Effector memory CD4-positive, alpha-beta T cell (primary cell): ENCODE measurements around the gene OR8H1.

ENCODE experiments used
- DNase-seq, 3 donors: peaks; one replicate each; pipeline ENCODE4 v3.0.0-alpha.2; 2020
- H3K27ac ChIP-seq: 2 replicates; pipeline ENCODE4 v1.7.0; 2013; ENCODE audit warnings: mild to moderate bottlenecking, low read length, moderate library complexity; ENCODE audit not compliant: insufficient read depth, poor library complexity, severe bottlenecking
- H3K27me3 ChIP-seq: replicated peaks from 2 replicates; pipeline ENCODE4 v1.7.0; 2013; ENCODE audit warnings: mild to moderate bottlenecking, low read length; ENCODE audit not compliant: insufficient read depth, control insufficient read depth, poor library complexity, severe bottlenecking
- H3K36me3 ChIP-seq: 2 replicates; pipeline ENCODE4 v1.7.0; 2013; ENCODE audit warnings: mild to moderate bottlenecking, low read length, moderate library complexity; ENCODE audit not compliant: control insufficient read depth, insufficient read depth
- H3K4me1 ChIP-seq: 2 replicates; pipeline ENCODE4 v1.7.0; 2013; ENCODE audit warnings: low read length, mild to moderate bottlenecking; ENCODE audit not compliant: control insufficient read depth, insufficient read depth, poor library complexity, severe bottlenecking
- H3K4me3 ChIP-seq: 2 replicates; pipeline ENCODE4 v1.7.0; 2013; ENCODE audit warnings: low read length, low read depth, mild to moderate bottlenecking; ENCODE audit not compliant: insufficient read depth, poor library complexity, severe bottlenecking
- H3K9me3 ChIP-seq: 2 replicates; pipeline ENCODE4 v1.7.0; 2013; ENCODE audit warnings: mild to moderate bottlenecking, low read length, moderate library complexity; ENCODE audit not compliant: control insufficient read depth
- total RNA-seq, 3 donors: gene quantifications; one replicate each; lab custom pipeline; 2026; lab: John Stamatoyannopoulos, UW

Gene OR8H1, protein sequence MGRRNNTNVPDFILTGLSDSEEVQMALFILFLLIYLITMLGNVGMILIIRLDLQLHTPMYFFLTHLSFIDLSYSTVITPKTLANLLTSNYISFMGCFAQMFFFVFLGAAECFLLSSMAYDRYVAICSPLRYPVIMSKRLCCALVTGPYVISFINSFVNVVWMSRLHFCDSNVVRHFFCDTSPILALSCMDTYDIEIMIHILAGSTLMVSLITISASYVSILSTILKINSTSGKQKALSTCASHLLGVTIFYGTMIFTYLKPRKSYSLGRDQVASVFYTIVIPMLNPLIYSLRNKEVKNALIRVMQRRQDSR
- total RNA-seq, result 0 reads per million in 3 donors

DNA sequence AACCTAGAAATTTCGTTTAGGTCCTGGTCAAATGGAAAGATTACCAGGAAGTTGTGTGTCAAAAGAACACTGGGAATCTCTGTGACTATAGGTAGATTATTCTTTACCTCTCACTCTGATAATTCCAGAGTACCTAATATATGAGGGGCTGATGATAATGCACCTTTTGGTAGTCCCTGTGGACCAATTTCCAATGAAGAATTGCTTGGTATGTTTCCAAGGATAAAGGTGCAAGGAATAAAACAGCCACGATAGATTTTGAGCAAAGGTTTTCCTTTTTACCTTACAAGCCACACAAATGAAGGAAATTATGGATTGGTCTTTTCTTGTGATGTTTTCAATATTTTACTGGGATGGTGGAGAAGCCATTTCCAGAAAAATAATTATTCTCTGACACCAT lies at the start of gene OR8H1:
TSS of gene OR8H1 (minus strand) at position 101 of the 400 bp plus-strand sequence. CDS start 1,192 bp downstream, outside the sequence.
- H3K4me1 ChIP-seq, result no peaks in the 10 kb centered on the region
- H3K36me3 ChIP-seq, result no peaks in the 10 kb centered on the region
- H3K9me3 ChIP-seq, result no peaks in the 10 kb centered on the region
- DNase-seq, result no peak
- no peak within 1 kb of the TSS for H3K27ac ChIP-seq
- H3K27me3 ChIP-seq, result no peaks in the 10 kb centered on the region
- H3K4me3 ChIP-seq, result no peak within 1 kb of the TSS

DNA sequence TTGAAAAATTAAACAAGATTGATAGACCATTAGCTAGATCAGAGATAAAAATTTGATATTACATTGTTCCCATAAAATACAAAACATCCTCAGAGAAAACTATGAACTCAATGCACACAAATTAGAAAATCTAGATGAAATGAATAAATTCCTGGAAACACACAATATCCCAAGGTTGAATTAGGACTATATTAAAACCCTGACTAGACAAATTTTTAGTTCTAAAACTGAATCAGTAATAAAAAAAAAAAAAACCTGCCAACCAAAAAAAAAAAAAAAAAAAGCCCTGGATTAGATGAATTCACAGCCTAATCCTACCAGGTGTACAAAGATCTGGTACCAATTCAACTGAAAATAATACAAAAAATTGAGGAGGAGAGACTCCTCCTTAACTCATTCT lies 48.2 kb upstream of the OR8H1 start:
- DNase-seq, result no peak
- H3K4me3 ChIP-seq, result no peak overlapping the region
- H3K36me3 ChIP-seq, result no peaks in the 10 kb centered on the region
- H3K27me3 ChIP-seq, result no peaks in the 10 kb centered on the region
- peaks cover 2% of the 10 kb centered on the region for H3K9me3 ChIP-seq
- no peak overlapping the region for H3K27ac ChIP-seq
- no peaks in the 10 kb centered on the region for H3K4me1 ChIP-seq

DNA sequence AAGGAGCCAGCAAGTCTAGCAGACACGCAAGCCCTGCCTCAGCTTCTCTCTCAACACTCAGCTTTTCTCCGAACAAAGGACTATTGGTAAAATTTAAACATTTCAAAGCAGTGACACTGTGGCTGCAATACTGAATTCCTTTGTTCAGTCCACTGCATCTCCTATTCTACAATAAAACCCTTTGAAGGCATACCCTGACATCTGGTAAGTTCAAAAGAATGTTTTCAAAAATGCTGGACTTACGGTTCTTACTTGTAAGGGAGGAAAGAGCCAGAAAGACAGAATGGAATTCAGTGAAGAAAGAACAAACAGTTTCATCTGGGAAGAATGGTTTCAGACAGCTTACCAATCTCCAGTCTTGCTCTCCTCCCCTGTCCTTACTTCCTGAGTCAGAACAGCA lies 41.1 kb upstream of the OR8H1 start:
- H3K36me3 ChIP-seq, result no peaks in the 10 kb centered on the region
- no peak overlapping the region for H3K4me3 ChIP-seq
- no peaks in the 10 kb centered on the region for H3K27me3 ChIP-seq
- no peak overlapping the region for H3K27ac ChIP-seq
- no peaks in the 10 kb centered on the region for H3K4me1 ChIP-seq
- DNase-seq, result no peak
- peaks cover 2% of the 10 kb centered on the region for H3K9me3 ChIP-seq

DNA sequence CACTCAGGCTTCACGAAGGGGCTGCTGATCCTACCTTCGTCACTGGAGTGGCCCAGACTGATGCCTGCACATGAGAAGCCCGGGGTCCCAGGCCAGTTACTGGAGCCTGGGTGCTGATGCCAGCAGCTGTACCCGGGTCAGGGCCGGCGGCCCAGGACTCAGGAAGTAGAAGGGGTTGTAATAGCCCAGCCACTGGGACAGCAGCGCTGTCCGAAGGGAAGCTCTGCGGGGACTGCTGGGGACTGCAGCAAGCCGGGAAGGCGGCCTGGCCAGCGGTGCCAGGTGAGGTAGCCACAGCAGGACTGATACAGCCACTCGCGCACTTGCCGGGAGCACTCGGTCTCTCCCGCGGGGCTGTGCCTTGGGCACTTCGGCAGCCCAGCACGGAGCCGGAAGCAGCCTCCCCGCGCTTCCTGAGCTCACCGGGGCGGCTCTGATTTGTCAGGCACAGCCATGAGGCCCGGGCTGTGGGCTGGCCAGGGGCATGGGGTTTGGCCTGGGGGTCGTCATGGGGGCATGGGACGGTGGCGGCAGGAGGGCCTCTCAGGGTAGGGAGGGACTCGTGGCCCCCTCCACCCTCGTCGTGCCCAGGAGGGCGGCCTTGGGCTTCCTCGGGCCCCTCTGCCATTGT lies 39.9 kb upstream of the OR8H1 start:
- H3K9me3 ChIP-seq, result no peaks in the 10 kb centered on the region
- no peaks in the 10 kb centered on the region for H3K36me3 ChIP-seq
- no peak for DNase-seq
- H3K27me3 ChIP-seq, result no peaks in the 10 kb centered on the region
- H3K4me1 ChIP-seq, result no peaks in the 10 kb centered on the region
- H3K4me3 ChIP-seq, result no peak overlapping the region
- no peak overlapping the region for H3K27ac ChIP-seq

DNA sequence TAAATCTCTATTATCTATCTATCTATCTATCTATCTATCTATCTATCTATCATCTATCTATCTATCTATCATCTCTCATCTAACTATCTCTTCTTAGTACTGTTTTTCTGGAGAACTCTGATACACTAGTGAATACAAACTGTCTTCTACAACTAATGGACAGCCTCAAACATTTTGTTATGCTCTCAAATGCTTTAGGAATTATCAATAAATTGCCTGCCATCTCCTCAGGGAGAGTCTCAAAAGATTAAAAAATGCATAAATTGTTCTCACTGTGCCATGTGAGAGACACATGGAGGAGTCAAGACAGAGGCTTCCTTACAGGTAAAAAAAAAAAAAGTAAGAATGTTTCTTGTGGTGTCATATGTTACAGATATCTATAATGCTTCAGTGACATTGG lies 22.8 kb upstream of the OR8H1 start, which contains the start of gene OR8K3:
TSS of gene OR8K3 (plus strand) at position 301 of the 400 bp plus-strand sequence. CDS start 3,163 bp downstream, outside the sequence.
- H3K36me3 ChIP-seq, result no peaks in the 10 kb centered on the region
- H3K4me3 ChIP-seq, result no peak within 1 kb of the TSS
- no peaks in the 10 kb centered on the region for H3K4me1 ChIP-seq
- H3K27me3 ChIP-seq, result no peaks in the 10 kb centered on the region
- DNase-seq, result no peak
- no peaks in the 10 kb centered on the region for H3K9me3 ChIP-seq
- H3K27ac ChIP-seq, result no peak within 1 kb of the TSS

DNA sequence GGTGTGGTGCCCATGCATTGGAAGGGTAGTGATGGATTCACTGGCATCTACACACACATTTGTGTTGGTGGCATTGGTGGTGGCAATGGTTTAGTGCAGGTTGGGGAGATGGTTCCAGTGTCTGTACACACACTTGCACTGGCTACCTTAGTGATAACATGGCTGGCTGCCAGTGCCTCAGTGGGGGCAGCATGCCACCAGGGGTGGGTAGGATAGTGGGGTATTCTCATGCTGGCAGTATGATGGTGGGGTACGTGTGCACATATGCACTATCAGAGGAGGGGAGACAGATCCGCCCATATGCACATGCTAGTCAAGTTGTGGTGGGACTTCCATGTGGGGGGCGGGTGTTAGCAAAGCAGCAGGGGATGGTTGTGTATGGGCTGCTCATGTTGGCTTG lies 15.8 kb upstream of the OR8H1 start:
- Histone ChIP-seq H3K36me3 (no peaks in the 10 kb centered on the region), H3K27me3 (no peaks in the 10 kb centered on the region), H3K4me3 (no peak overlapping the region), H3K27ac (no peak overlapping the region), H3K9me3 (no peaks in the 10 kb centered on the region), H3K4me1 (no peaks in the 10 kb centered on the region)
- no peak for DNase-seq

DNA sequence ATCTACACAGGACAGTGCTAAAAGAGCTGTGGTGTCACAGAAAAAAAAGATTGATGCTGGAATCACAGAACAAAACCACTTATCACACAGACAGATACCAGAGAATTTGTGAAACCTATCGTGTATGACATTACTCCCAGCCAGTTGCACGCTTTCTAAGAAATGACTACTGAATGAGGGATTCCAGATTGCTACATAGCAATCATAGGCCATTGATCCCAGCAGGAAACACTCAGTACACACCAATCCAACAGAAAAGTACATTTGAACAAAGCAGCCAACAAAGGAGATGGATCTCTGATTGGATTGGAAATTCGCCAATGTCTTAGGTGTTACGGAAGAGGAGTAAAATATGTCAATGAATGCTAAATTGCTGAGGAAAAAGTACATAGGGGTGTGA lies 4.8 kb upstream of the OR8H1 start:
- H3K9me3 ChIP-seq, result no peaks in the 10 kb centered on the region
- H3K4me1 ChIP-seq, result no peaks in the 10 kb centered on the region
- H3K27me3 ChIP-seq, result no peaks in the 10 kb centered on the region
- no peak overlapping the region for H3K4me3 ChIP-seq
- DNase-seq, result no peak
- H3K36me3 ChIP-seq, result no peaks in the 10 kb centered on the region
- H3K27ac ChIP-seq, result no peak overlapping the region

DNA sequence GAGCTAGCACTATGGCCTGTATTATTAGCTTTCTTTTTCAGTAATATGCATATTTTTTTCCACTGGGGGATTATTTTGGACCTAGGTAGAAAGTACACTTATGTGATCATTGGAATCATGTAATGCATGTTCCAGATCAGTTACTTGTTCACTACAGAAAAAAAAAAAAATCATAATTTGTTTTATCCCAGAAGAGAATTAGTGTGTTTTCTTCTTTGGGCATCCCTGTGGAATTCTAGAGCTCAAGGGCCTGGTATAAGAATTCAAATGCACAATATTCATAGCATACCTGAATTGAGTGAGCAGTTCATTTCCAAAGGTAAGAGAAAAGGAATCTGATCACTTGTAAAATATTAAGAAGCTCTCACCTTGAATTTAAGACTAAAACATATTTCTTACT lies 18.2 kb downstream of the OR8H1 start, which contains the start of gene OR5T1:
TSS of gene OR5T1 (plus strand) at position 301 of the 400 bp plus-strand sequence. CDS start 1,485 bp downstream, outside the sequence.
- H3K4me1 ChIP-seq, result no peaks in the 10 kb centered on the region
- no peak within 1 kb of the TSS for H3K4me3 ChIP-seq
- H3K27ac ChIP-seq, result no peak within 1 kb of the TSS
- no peaks in the 10 kb centered on the region for H3K27me3 ChIP-seq
- H3K36me3 ChIP-seq, result no peaks in the 10 kb centered on the region
- H3K9me3 ChIP-seq, result no peaks in the 10 kb centered on the region
- no peak for DNase-seq

DNA sequence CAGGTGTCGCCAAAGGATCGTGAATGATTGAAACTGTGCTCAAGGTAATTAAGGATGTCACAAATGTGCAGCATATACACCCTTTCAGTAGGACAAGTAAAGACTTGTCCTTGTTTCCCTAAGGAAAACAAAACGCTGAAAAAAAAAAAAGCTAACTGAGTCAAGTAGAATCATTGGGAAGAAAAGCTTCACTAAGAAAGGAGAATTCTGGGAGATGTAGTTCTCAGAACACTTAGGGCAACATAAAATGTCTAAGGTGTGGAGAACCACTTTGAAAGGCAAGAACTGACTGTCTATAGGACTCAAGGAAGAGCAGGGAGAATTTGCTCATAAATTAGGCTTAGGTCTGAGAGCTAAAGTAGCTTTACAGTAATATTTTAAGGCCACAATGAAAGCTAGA lies 21.0 kb downstream of the OR8H1 start:
- Histone ChIP-seq H3K27me3 (no peaks in the 10 kb centered on the region), H3K4me1 (no peaks in the 10 kb centered on the region), H3K9me3 (no peaks in the 10 kb centered on the region), H3K27ac (no peak overlapping the region), H3K4me3 (no peak overlapping the region), H3K36me3 (no peaks in the 10 kb centered on the region)
- DNase-seq, result no peak

DNA sequence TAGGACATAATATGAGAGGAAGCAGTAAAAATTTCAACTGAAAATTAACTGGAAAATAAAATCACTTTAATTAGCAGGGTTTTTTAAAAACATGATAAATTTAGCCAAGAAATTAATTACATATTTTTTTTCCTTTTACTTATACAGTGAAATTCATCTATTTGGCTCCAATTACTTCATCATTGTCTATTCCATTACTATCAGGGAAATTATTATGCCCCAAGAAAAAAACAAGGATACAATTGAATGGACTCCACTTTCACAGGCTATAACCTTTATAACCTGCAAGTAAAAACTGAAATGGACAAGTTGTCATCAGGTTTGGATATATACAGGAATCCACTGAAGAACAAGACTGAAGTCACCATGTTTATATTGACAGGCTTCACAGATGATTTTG lies 40.1 kb downstream of the OR8H1 start, which contains the start of gene OR5T3:
TSS of gene OR5T3 (plus strand) at position 301 of the 400 bp plus-strand sequence. CDS start at position 301, 0 bp downstream.
- DNase-seq, result no peak
- no peaks in the 10 kb centered on the region for H3K27me3 ChIP-seq
- H3K4me3 ChIP-seq, result no peak within 1 kb of the TSS
- H3K9me3 ChIP-seq, result no peaks in the 10 kb centered on the region
- H3K36me3 ChIP-seq, result no peaks in the 10 kb centered on the region
- H3K4me1 ChIP-seq, result no peaks in the 10 kb centered on the region
- H3K27ac ChIP-seq, result no peak within 1 kb of the TSS
